ENCODE results near the gene KLHL29. TPM values are rescaled to one million over a fixed set of nuclear protein-coding genes. Genes with fewer than 3 reads are reported as not detected.

KLHL29 gene
- total and polyA plus RNA-seq, 10 of the 15 experiments (the other 5 are each of a cell fraction or from before 2014, with no cell fraction given), result 1.4 to 19.5 (median 6.1) TPM

DNA sequence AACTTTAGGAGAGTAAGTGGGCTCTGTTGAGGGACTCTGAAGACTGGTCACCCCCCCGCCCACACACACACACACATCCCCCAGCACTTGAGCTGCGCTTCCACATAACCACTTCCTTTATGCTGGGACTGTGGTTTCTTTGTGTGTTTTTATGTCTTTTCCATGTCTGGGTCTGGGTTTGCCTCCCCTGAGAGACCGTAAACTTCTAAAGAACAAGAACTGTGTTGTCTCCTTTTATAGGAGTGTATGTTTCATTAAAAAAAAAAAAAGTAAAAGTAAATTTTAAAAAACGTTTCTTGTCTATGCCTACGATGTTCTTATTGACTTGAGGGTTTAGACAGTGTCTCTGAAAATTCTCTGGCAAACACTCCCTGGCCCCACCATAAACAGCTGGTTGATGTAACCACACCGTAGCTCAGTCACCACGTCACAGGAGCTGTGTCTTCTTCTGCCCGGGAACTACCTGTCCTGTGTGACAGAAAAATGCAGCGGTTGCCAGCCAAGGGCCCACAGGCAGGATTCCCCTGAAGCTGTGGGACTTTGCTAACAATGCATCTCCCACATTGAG, 68.0 kb downstream of the KLHL29 start (continued):
- TF ChIP-seq REST (IDR thresholded peaks at IDR 0.05; ENCODE audit: low read depth, low read length), result no peak
- no peak for TF ChIP-seq YY1 (IDR thresholded peaks at IDR 0.05; ENCODE audit: low read depth, low read length)
- TF ChIP-seq PAX8 (IDR thresholded peaks at IDR 0.05), result no peak
- TF ChIP-seq TCF3 (IDR thresholded peaks at IDR 0.05; ENCODE audit: borderline replicate concordance, insufficient read depth, low read depth, low read length), result no peak
- TF ChIP-seq E2F8 (IDR thresholded peaks at IDR 0.05; ENCODE audit: low read depth, partially characterized antibody), result no peak
- no peak for TF ChIP-seq RCOR1 (conservative IDR thresholded peaks at IDR 0.05; ENCODE audit: low read depth, low read length)
- TF ChIP-seq STAT3 (IDR thresholded peaks at IDR 0.05; ENCODE audit: low read depth, low read length), result no peak
- TF ChIP-seq PML (IDR thresholded peaks at IDR 0.05; ENCODE audit: low read length), result no peak
- no peak for TF ChIP-seq POLR2AphosphoS5 (IDR thresholded peaks at IDR 0.05; ENCODE audit: low read length)
- no peak for TF ChIP-seq ZNF217 (IDR thresholded peaks at IDR 0.05)
- no peak for TF ChIP-seq CEBPZ (IDR thresholded peaks at IDR 0.05; ENCODE audit: low read depth, low read length)
- TF ChIP-seq BCL11A (IDR thresholded peaks at IDR 0.05; ENCODE audit: low read depth, low read length), result no peak
- TF ChIP-seq ATF2 (IDR thresholded peaks at IDR 0.05; ENCODE audit: low read length), result peak; percentile 9; the same call in 1 of the 2 replicates
- TF ChIP-seq E4F1 (IDR thresholded peaks at IDR 0.05; ENCODE audit: borderline replicate concordance, partially characterized antibody), result no peak
- TF ChIP-seq BHLHE40 (IDR thresholded peaks at IDR 0.05; ENCODE audit: borderline replicate concordance in 1 of 2, low read depth in 2 of 2, low read length in 1 of 2), result 0 out of 4 replicates have a peak, but pooled peaks have one; percentile 29 to 33
